Transverse colon (tissue), 4 donors: ENCODE results near the gene UQCC2. TPM values are rescaled to one million over a fixed set of nuclear protein-coding genes. Genes with fewer than 3 reads are reported as not detected.

ENCODE experiments used
- DNase-seq: peaks from one replicate; pipeline ENCODE4 v3.0.0-alpha.2; 2019
- H3K27ac ChIP-seq, 4 donors: fragments of 200-600 bp; sonication (generic); 2 replicates each; pipeline ENCODE4 v1.5.1; 2016 to 2018; ENCODE audit warnings: inconsistent platforms in 4 of 4
- H3K27me3 ChIP-seq: fragments of 200-600 bp; sonication (generic); 2 replicates; pipeline ENCODE4 v1.5.1; 2017; ENCODE audit warnings: inconsistent platforms
- H3K36me3 ChIP-seq, 4 donors: fragments of 200-600 bp; sonication (generic); 2 replicates each; pipeline ENCODE4 v1.5.1; 2017 to 2019; ENCODE audit warnings: inconsistent platforms in 4 of 4
- H3K4me1 ChIP-seq, 4 donors: fragments of 200-600 bp; sonication (generic); 2 replicates each; pipeline ENCODE4 v1.5.1; 2017 to 2020; ENCODE audit warnings: inconsistent platforms in 4 of 4
- H3K4me3 ChIP-seq, 4 donors: fragments of 200-600 bp; sonication (generic); 1 replicate in 1 of 4; 2 replicates in 3 of 4; pipeline versions ENCODE4 v1.5.1 to v1.6.1; 2017 to 2019; ENCODE audit warnings: inconsistent platforms in 4 of 4
- H3K9me3 ChIP-seq, 2 donors: fragments of 200-600 bp; sonication (generic); 2 replicates each; pipeline ENCODE4 v1.5.1; 2017 to 2019; ENCODE audit warnings: inconsistent platforms in 2 of 2
- EP300 ChIP-seq: sonication (generic); formaldehyde crosslinking; IDR thresholded peaks from one replicate; pipeline ENCODE4 v1.6.1; 2017; ENCODE audit warnings: antibody characterized with exemption, low read depth
- POLR2A ChIP-seq: fragments of 450-650 bp; IDR thresholded peaks from one replicate; pipeline ENCODE4 v1.6.1; 2016; ENCODE audit warnings: antibody characterized with exemption, mild to moderate bottlenecking, moderate library complexity
- POLR2AphosphoS5 ChIP-seq, 3 donors: sonication (generic); formaldehyde crosslinking; IDR thresholded peaks; one replicate each; pipeline ENCODE4 v1.6.1; 2016; ENCODE audit warnings: antibody characterized with exemption in 3 of 3
- WGBS, 2 donors: methylation state at CpG; one replicate each; pipeline ENCODE4 v1.1.5; 2018; ENCODE audit warnings: low coverage in 1 of 2; 5-methylcytosine and 5-hydroxymethylcytosine counted together
- in situ Hi-C, 4 donors: fragments of 200-750 bp; cut with MboI; loops; one replicate each; pipeline versions ENCODE4 v1.15.0 to v1.15.1; 2017; ENCODE audit warnings: low sequenced_read_pairs in 3 of 4, low pct_ligation_motif_present in 1 of 4, low pct_unique_long_range_greater_than_20kb in 1 of 4
- intact Hi-C: fragments of 100-400 bp; cut with DNase I; formaldehyde crosslinking; loops from one replicate; pipeline ENCODE4 v1.15.1; 2023; ENCODE audit warnings: low total_unique reads
- total RNA-seq, 4 donors: library from RNA; depleted of rRNA; stranded (reverse); fragments of >200 nt; gene quantifications; one replicate each; pipeline ENCODE4 v1.1.0, GENCODE V29; 2016
- TF ChIP-seq, protein P1 (sequence below), 5 experiments: fragments of 200-600 bp in 3 of 5; fragments of 450-650 bp in 2 of 5; sonication (generic) in 3 of 5; IDR thresholded peaks; 1 replicate in 2 of 5; 2 replicates in 3 of 5; pipeline ENCODE4 v1.5.1; 2016 to 2017; ENCODE audit warnings: antibody characterized with exemption in 5 of 5, inconsistent platforms in 3 of 5, mild to moderate bottlenecking in 2 of 5, moderate library complexity in 1 of 5

The UQCC2 gene
- total RNA-seq, 4 donors from 2014 or later = 2.8 to 17.6 (median 8.8) TPM

DNA sequence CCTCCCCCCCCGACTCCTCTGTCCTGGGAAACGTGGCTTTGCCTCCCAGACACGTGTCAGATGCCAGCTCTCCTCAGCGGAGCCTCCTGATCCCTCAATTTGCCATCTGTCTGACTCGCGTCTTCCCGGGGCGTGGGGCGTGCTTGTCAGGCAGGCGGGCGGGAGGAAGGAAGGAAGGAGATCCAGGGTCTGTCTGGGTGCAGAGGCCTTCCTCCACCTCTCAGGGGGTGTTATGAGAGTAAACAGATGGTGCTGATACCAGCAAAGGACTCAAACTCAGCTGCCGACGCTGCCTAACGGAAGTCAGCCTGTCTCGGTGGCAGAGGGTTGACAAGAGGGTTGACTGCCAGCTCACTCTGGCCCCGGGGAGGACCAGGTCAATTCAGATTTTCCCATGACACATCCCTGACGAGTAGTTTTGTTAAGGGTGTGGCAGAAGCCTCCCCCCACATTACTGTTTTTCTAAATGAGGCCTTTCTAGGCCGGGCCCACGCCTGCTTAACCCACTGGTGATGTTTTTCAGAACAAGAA, 17.0 kb downstream of the UQCC2 start:
- in situ Hi-C loops = no loop called here
- intact Hi-C loops = no loop called here

DNA sequence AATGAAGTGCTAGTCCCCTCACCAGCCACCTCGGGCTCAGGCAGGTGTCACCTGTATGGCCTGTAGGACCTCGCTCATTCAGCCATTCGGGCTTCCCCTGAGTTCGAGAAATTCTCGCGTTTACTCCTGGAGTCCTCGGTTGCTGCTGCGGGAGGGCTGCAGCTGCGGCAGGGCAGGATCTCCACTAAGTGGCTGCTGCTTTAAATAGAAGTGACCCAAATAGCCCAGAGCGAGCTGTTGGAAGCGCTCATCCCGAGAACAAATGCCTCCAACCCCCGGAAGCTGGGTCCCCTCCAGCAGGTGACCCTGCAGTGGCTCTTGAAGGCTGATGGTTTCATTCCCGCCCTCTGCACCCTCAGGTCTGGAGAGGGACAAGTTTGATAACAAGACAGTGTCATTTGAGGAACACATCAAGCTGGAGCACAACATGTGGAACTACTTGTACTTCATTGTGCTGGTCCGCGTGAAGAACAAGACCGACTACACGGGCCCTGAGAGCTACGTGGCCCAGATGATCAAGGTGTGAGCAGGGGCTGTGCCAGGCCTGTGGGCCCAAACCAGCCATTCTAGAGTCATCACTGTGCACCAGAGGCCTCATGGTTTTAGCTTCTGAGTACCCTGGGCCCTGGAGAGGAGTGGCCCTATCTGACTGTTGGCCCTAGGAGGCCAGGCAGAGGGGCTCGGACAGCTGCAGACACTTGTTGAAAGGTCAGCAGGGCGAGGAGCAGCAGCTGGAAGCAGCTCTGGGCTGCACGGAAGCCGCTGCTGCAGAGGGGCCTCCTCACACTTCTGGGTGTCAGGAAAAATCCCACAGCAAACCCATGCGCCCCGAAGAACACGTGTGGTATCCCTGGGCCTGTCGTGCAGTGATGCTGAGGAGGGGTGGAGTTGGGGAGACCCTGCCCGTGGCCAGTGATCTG, 18.1 kb downstream of the UQCC2 start:
- DNase-seq = no peak
- no peak for TF ChIP-seq POLR2A
- Histone ChIP-seq H3K27ac (peak overlapping the region in 3 of 4 donors; percentile 19 to 59 (median 48)), H3K9me3 (no peaks in the 10 kb centered on the region), H3K36me3 (peaks cover 0 to 17% (median 0%) of the 10 kb centered on the region in 4 donors), H3K27me3 (no peaks in the 10 kb centered on the region), H3K4me1 (peaks cover 0 to 27% (median 0%) of the 10 kb centered on the region in 4 donors), H3K4me3 (no peak overlapping the region)
- in situ Hi-C loops = no loop called here
- 42 to 64% methylated on average over 3 to 28 of the region's 28 CpGs for WGBS, 2 donors
- intact Hi-C loops = no loop called here

More for the DNA sequence above, 17.0 kb downstream of the UQCC2 start:
- Histone ChIP-seq H3K27ac (peak overlapping the region in 2 of 4 donors; percentile 0 to 11), H3K4me1 (peaks cover 0 to 27% (median 0%) of the 10 kb centered on the region in 4 donors), H3K9me3 (no peaks in the 10 kb centered on the region), H3K27me3 (no peaks in the 10 kb centered on the region), H3K4me3 (no peak overlapping the region), H3K36me3 (peaks cover 0 to 16% (median 0%) of the 10 kb centered on the region in 4 donors)
- TF ChIP-seq POLR2A (no peak), POLR2AphosphoS5 (IDR thresholded peaks at IDR 0.05) (no peak), EP300 (no peak)
- TF ChIP-seq, protein P1, sequence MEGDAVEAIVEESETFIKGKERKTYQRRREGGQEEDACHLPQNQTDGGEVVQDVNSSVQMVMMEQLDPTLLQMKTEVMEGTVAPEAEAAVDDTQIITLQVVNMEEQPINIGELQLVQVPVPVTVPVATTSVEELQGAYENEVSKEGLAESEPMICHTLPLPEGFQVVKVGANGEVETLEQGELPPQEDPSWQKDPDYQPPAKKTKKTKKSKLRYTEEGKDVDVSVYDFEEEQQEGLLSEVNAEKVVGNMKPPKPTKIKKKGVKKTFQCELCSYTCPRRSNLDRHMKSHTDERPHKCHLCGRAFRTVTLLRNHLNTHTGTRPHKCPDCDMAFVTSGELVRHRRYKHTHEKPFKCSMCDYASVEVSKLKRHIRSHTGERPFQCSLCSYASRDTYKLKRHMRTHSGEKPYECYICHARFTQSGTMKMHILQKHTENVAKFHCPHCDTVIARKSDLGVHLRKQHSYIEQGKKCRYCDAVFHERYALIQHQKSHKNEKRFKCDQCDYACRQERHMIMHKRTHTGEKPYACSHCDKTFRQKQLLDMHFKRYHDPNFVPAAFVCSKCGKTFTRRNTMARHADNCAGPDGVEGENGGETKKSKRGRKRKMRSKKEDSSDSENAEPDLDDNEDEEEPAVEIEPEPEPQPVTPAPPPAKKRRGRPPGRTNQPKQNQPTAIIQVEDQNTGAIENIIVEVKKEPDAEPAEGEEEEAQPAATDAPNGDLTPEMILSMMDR (IDR thresholded peaks at IDR 0.05) = no peak
- 65 to 80% methylated on average over 1 to 19 of the region's 19 CpGs for WGBS, 2 donors
- no peak for DNase-seq

DNA sequence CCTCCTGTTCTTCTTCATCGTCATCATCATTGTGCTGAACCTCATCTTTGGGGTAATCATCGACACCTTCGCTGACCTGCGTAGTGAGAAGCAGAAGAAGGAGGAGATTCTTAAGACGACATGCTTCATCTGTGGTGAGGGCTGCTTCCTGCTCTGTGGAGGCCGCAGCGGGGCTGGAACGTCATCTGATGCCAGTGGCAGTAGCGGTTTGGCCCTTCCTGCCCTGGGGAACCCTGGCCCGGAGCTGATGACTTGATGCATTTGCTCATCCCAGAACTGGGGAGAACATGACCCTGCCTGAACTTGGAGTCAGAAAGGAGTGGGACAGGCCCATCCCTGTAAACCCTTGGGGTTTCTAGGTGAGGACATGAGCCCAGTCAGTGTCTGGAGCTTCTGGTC, 18.7 kb downstream of the UQCC2 start:
- TF ChIP-seq POLR2AphosphoS5 (IDR thresholded peaks at IDR 0.05) (no peak), POLR2A (no peak), EP300 (no peak)
- TF ChIP-seq, protein P1 (IDR thresholded peaks at IDR 0.05) = no peak
- no peaks in the 10 kb centered on the region for H3K9me3 ChIP-seq
- H3K27me3 ChIP-seq = no peaks in the 10 kb centered on the region
- H3K4me1 ChIP-seq = peaks cover 0 to 27% (median 0%) of the 10 kb centered on the region in 4 donors
- 69 to 74% methylated on average over 4 to 10 of the region's 10 CpGs for WGBS, 2 donors
- H3K36me3 ChIP-seq = peaks cover 0 to 14% (median 0%) of the 10 kb centered on the region in 4 donors
- peak; percentile 67 for DNase-seq
- peak overlapping the region in 3 of 4 donors; percentile 19 to 59 (median 48) for H3K27ac ChIP-seq
- intact Hi-C loops (no loop called here), in situ Hi-C loops (no loop called here)
- no peak overlapping the region for H3K4me3 ChIP-seq

DNA sequence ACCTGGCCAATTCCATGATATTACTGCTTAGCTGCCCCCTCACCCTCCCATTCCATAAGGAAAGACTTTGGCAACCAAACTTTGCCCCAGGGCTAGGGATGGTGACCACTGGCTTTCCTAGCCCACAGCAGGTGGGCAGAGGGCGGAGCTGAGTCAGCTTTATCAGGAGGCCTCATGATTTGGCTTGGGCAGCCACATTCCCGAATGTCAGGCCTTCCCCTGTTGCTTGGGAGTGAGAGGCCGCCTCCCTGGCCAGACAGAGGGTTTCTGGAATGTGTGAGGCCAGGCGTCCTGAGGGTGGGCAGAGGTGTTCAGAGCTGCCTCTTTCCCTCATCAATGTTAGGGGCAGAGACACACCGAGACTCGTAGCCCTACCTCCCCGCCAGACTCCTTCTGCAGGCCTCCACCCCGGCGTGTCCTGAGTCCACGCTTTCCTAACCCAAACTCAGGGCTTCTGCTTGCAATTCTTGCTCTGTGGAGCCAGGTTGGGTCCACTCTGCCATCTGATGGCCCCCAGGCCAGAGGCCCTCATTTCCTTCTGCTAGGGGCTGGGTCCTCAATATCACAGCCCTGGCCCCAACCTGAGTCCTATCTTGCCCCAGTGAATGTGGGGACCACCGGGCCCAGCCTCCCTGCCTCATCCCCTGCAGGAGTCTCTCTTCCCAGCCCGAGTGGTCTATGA, 19.3 kb downstream of the UQCC2 start:
- no peak for TF ChIP-seq POLR2AphosphoS5 (IDR thresholded peaks at IDR 0.05)
- no peak for TF ChIP-seq POLR2A
- TF ChIP-seq, protein P1 (IDR thresholded peaks at IDR 0.05) = no peak
- no peak for TF ChIP-seq EP300
- in situ Hi-C loops (no loop called here), intact Hi-C loops (no loop called here)
- Histone ChIP-seq H3K27me3 (no peaks in the 10 kb centered on the region), H3K4me3 (no peak overlapping the region), H3K9me3 (no peaks in the 10 kb centered on the region), H3K36me3 (peaks cover 0 to 15% (median 0%) of the 10 kb centered on the region in 4 donors), H3K4me1 (peaks cover 0 to 27% (median 0%) of the 10 kb centered on the region in 4 donors), H3K27ac (peak overlapping the region in 2 of 4 donors; percentile 48 to 59)
- DNase-seq = no peak
- 67 to 89% methylated on average over 1 to 12 of the region's 12 CpGs for WGBS, 2 donors
